GM12873 (cell line): ENCODE data around the gene KYNU.

Experiments
- CTCF ChIP-seq: IDR thresholded peaks from 2 replicates; pipeline ENCODE4 v1.5.1; 2012; ENCODE audit warnings: low read depth, mild to moderate bottlenecking, moderate library complexity, low read length, control low read depth; ENCODE audit not compliant: insufficient read depth; ENCODE audit errors: missing control alignments

The KYNU gene

GRCh38 chr2:142872882-142873724 is 4.4 kb upstream of the KYNU start:
- no peak for TF ChIP-seq CTCF

GRCh38 chr2:142873831-142874287 is 3.6 kb upstream of the KYNU start:
- no peak for TF ChIP-seq CTCF

- TF ChIP-seq CTCF = no peak
These were observed 3.1 kb upstream of the KYNU start for GRCh38 chr2:142874293-142874814.

GRCh38 chr2:142875010-142875409 is 2.5 kb upstream of the KYNU start:
- no peak for TF ChIP-seq CTCF

- TF ChIP-seq CTCF = no peak
These were observed 1.8 kb upstream of the KYNU start for GRCh38 chr2:142875652-142876051.

GRCh38 chr2:142876423-142876822 is 1.0 kb upstream of the KYNU start:
- TF ChIP-seq CTCF = no peak

- no peak for TF ChIP-seq CTCF
These were observed 691 bp downstream of the KYNU start for GRCh38 chr2:142878031-142878678.
